Stimulated activated CD8-positive, alpha-beta memory T cell treated with anti-CD3 and anti-CD28 coated beads, Interleukin-7, amount 100 ng/mL, for 4 hours (primary cell): Measurements from ENCODE around the gene SORCS3.

Experiments used
- DNase-seq, 2 donors: peaks; one replicate each; pipeline ENCODE4 v3.0.0-alpha.2; 2020; ENCODE audit warnings: low read depth in 2 of 2

Gene SORCS3

GRCh38 chr10:104646146-104646545 lies 5.1 kb downstream of the SORCS3 start:
- DNase-seq = no peak

- no peak for DNase-seq
These were observed 7.3 kb downstream of the SORCS3 start for GRCh38 chr10:104648421-104648820.

- DNase-seq = no peak
These were observed 9.0 kb downstream of the SORCS3 start for GRCh38 chr10:104650072-104650471.

DNA sequence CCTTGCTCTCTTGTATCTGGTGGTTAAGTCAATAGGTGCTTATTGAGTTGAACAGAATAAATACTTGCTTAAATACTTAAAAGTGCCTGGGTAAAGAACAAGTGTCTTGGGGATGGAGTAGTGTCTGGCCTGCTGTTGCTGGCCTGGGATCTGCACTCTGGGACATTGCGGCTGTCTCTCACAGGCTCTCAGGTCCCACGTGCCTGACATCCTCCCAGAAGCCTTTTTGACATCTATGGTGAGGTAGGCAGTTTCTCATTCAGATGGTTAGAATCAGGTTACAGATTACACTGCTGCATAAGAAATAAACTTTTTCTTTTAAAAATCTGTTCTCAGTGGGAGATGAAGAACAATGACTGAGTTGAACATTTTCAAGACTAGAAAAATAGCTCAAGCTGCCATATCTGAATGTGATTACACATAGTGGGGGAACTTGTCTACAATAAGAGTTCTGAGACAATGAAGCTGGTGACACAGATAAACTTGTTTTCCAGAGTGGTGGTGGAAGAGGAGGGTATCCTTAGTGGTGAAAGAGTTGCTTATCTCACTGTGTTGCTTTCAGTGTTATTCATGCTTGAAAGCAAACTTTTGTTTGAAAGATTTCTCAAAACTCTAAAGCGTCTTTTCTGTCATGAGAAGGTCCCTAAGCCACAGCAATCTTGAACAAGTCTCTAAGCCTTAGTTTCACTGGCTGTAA lies 9.7 kb downstream of the SORCS3 start:
- DNase-seq = no peak

DNA sequence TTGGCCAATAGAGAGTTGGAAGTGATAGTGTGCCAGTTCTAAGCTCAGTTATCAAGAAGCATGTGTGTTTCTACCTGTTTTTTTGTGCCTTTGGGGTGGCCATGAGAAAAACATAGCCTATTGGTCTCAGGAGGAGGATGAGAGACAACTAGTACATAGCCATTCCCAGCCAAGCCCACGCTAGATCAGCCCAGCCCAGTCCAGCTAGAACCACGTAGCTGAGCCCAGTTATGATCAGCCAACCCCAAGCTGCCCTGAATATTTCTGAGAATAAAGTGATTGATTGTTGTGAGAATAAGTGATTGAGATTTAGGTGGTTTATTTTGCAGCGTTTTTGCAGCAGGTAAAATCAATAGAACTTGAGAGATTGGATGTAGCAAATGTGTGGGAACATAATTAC lies 15.9 kb downstream of the SORCS3 start:
- no peak for DNase-seq

DNA sequence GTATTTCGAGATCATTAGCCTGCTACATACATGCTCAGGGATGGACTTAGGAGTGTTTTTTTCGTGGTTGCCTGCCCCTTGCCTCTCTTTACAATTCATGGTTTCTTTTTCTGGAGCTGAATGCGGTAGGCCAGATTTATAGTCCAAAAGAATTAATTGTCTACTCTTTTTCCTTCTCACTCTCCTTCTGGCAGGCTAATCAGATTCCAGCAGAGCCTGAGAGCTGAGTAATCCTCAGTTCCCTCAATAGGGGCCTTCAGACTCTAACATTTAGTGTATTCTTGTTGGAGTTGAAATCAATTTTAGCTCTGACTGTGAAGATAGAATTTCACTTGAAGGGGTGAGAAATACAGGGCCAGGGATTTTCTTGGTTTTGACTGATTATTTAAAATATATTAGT lies 16.4 kb downstream of the SORCS3 start:
- DNase-seq = no peak

- no peak for DNase-seq
These were observed 17.0 kb downstream of the SORCS3 start for GRCh38 chr10:104658067-104658466.

GRCh38 chr10:104659809-104660208 lies 18.7 kb downstream of the SORCS3 start:
- no peak for DNase-seq

DNA sequence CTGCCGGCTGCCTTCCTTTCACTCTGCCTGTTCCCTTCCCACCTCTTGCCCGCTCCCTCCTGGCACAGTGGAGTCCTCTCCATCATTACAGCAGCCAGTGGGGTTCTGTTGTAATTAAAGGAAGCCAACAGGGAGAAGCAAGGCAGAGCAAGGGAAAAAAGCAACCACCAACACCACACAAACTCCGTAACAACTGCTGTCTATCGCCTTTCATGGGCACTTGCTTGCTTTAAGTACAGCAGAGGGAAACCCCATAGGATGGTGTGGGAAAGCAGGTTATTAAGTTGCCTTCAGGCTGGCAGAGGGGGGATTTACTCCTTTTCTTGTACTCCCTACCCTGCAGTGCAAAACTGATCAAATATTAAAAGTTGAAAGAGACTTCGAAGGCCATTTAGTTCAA lies 22.0 kb downstream of the SORCS3 start:
- no peak for DNase-seq

DNA sequence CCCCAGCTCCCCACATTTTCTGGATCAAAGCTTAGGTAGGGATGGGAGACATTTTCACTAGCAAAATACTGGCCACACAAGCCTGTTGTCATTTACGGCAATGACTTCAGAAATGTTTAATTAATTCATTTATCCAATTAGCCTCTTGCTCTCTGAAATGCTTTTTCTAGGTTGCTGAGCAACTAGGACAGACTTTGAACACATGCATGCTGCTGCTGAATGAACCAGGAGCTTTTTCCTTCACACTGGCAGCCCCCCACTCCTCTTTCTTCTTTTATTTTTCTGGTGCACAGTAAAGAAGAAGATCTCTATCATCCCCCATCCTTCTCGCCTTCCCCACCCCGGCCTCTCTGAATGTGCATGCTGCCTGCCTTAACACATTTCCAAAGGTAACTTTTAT lies 22.5 kb downstream of the SORCS3 start:
- DNase-seq = no peak

DNA sequence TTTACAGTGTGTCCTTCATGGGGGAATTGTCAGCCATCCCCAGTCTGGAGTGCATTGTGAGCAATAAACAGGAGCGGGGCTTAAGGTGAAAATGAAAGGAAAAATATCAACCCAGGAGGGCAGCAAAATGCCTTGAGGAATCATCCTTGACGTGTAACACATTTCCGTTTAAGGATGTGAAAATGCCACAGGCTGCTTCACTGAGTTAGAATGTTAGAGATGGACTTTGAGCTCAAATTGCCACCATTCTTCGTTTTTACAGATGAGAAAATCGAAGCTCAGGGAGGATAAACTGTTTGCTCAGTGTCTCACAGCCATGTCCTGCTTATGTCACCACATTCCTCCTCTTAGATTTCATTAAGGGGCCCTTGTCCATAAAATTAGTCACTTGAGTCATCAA lies 23.1 kb downstream of the SORCS3 start:
- no peak for DNase-seq

GRCh38 chr10:104665174-104665573 lies 24.1 kb downstream of the SORCS3 start:
- DNase-seq = no peak

DNA sequence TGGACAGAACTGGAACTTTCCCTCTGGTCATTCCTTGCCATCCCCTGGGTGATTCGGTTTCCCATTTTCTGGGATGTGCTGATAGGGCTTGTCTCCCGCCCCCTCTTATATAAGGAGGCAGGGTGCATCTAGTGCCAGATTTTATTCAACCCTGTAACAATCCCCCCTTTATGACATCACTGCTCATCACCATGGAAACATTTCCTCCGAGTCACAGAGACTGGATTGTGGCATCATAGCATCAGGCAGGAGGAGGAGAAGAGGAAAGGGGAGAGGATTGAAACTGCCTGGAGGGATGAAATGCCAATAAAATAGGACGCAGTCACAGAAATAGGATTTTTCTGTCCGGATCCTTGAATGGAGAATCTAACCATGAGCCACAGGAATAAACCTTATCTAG lies 25.0 kb downstream of the SORCS3 start:
- DNase-seq = no peak

DNA sequence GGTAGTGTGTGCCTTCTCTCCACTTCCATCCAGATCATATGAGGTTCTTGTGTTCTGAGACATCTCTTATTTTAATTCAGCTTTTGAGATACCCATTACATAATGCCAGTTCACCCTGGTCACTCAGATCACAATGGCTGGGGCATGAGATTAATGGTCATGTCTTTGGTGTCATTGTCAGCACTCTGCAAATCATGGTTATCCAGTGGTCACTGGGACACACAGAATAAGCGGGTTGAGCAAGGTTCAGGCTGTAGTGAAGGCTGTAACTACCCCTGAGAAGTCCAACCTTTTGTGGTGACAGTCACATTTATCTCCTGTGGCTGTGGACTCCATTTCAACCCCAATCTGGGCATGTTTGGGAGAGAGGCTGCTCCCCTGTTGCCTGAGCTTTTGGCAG lies 35.8 kb downstream of the SORCS3 start:
- no peak for DNase-seq

GRCh38 chr10:104678658-104679057 lies 37.6 kb downstream of the SORCS3 start:
- DNase-seq = no peak

DNA sequence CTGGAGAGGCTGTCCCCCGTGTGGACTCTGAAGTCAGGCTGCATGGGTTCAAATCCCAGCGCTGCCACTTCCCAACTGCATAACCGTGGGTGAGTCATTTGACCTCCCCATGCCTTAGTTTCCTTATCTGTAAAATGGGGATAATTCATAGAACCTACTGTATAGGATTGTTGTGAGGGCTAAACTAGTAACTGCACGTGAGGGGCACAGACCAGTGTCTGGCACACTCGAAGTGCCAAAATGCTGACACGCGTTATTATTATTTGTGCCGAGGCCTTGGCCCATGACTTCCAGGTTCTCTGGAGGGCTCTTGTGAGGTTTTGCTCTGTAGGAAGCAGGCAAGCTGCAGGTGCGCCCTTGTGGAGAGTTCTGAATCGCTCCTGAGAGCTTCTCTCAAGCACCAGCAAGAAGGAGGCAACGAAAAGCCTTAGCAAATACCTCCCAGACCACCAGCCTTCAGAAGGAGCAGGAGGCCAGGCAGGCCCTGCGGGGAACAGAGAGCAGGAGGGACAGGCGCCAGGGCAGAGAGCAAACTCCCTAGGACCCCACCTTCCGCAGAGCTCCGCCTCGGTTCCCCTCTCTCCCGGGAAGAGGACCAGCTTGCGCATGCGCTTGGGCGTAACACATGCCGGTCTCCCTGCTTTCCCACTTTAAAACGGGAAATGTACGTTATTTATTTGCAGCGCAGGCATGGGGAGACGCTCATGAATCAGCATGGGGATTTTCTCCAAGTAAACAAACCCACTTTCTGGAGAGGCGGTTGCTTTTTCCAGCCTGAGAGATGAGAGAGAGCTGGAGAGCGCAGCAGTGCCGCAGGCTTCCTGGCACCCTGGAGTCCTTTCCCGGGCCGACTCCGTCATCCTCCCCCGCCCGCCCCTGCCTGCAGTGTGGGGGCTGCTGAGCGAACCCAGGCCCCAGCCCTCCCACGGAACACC lies 39.6 kb downstream of the SORCS3 start:
- DNase-seq = no peak

DNA sequence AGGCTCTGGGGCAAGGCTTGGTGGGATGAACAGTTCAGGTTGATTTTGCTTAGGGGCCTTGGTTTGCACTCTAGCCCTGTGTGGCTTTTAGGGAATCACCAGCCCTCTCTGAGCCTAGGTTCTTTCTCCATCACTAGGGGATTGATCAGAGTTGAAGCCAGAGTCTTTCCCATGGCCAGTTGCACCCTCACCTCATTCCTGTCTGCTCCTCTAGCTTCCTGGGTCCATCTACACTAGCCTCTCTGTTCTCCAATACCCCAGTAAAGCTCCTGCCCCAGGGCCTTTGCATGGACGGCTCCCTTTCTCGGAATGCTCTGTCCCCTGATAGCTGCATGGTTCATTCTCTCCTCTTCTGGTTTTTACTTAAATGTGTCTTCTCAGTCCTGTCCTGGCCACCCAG lies 40.4 kb downstream of the SORCS3 start:
- DNase-seq = no peak

DNA sequence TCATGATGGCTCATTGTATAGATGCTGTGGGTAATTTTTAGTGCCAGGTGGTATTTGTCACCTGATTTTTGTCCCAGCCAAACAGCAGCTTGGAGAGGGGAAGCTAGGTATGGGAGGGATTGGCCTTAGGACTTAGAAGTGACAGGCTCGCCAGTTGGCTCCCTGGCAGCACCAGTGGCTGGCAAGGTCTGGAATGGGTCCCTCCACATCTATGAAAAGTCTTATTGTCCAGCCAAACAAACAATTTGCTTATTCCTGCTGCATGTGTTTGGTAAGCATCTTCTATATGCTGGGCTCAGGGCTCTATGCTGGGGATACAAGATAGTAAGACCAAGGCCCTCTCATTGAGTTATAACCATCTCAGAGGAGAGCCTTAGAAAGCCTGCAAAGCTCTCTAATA lies 42.5 kb downstream of the SORCS3 start:
- DNase-seq = no peak

GRCh38 chr10:104686829-104687228 lies 45.7 kb downstream of the SORCS3 start:
- DNase-seq = no peak

GRCh38 chr10:104688251-104689042 lies 47.4 kb downstream of the SORCS3 start:
- DNase-seq = no peak

GRCh38 chr10:104689105-104689504 lies 48.0 kb downstream of the SORCS3 start:
- no peak for DNase-seq

- no peak for DNase-seq
These were observed 48.5 kb downstream of the SORCS3 start for GRCh38 chr10:104689547-104689946.
